Measurements from ENCODE around the gene BANK1.
A peak's percentile ranks its signal among the peaks of the same experiment; 100 is the strongest.

BANK1 gene

GRCh38 chr4:101960431-101960830 lies 169.9 kb downstream of the BANK1 start:
- DNase-seq (ENCODE audit: low spot score): no peak

GRCh38 chr4:101961144-101961543 lies 170.6 kb downstream of the BANK1 start:
- no peak for DNase-seq (ENCODE audit: low spot score)

DNA sequence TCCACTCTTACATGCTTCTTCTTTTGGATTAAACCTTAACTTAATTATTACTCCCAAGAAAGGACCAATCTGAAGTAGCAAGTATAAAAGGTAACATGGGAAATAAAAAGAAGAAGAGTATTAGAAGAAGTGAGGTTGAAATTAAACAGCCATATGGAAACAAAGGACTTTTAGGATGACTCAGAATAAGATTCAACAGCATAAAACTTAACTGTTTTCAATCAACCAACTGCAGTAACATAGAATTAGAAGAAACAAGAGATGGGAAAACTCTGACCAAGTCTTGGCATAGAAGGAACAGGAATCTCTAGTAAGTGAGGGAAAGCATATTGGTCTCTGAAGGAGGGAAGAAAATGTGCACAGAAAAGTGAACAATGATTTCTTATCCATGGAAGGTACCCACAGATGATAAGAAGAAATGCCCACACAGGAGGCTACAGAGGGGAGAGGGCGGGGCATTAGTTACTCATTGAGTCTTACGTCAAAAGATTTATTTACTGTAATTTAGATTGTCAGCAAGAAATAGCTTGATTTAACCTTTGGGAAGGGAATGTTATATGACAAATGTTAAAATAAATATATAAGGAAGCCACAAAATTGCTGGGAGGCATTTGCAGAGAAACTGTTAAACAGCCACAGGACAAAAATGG lies 177.3 kb downstream of the BANK1 start:
- DNase-seq (ENCODE audit: low spot score): no peak

DNA sequence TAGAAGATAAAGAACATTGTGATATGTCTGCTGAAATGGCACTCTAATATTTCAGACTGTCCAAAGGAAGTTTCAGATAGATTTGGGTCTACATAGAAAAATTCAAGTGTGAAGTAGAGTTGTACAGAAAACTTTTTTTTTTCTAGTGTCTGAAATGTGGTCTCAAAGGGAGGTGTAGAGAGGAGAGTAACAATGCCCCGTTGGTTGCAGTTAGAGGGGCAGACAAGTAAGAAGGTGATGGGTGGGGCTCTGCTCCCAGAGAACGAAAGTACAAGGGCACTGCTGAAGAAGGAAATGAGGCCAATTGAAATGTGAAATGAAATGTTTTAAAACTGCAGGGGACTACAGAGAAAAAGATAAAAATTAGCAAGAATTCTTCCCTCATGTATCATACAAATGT lies 177.8 kb downstream of the BANK1 start:
- DNase-seq (ENCODE audit: low spot score): no peak

DNA sequence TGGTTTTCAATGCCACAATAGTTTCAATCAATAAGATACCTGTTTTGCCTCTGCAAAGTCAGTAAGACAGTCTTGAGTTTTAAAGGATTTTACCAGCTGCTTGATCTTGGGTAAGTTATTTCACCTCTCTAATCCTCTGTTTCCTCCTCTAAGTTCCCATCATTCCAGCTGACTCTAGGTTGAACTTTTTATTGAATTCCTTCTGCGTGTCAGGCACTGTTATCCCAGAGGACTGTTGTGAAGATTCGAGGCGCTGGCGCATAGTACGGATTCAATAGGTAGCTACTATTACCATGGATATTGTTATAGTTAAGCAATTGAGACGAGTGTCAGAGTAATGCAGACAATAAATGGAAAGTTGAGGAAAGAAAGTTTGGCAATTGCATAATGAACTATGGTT lies 179.4 kb downstream of the BANK1 start:
- DNase-seq (ENCODE audit: low spot score): no peak

DNA sequence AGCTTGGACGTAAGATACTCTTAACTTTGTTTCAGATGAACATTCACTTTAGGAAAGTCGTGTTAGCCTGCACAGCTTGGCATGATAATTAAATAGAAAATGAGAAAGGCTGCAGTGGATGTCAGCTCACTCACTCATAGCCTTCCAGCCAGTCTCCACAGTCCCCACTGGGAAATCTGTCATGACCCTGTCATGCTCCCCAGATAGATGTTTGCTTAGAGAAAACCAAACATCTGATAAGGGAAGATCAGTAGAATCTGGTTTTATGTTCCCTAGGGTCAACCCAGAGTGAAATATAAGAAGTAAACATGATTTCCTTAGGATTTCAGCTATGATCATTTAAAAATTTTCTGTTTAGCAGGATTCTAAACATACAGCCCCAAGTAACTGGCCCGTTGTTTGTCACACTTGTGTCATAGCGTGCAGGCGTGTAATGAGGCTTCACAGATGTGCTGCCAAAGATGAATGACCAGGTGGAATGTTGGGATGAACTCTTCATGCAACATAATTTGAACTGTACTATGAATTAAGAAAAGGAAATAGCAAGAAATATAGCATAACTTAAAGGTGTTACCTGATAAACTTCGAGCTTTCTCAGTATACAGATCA lies 180.1 kb downstream of the BANK1 start:
- no peak for DNase-seq (ENCODE audit: low spot score)

- DNase-seq (ENCODE audit: low spot score): no peak
These were observed 182.3 kb downstream of the BANK1 start for GRCh38 chr4:101972791-101973190.

DNA sequence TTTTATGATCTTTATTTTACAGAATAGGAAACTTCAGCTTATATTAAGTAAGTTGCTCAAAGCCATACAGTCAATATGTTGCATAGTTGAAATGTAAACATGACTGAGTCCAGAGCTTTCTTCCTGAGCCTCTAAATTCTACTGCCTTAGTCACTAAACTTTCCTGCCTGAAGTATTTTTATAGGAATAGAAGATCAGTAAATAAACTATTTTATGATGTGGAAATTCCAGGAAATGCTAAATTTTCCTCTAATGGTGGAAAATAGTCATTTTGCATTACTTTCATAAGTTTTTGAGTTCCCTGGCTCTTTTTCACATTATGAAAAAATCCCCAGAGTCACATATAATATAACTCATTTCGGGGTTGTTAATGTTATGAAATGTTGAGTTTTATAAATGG lies 182.8 kb downstream of the BANK1 start:
- no peak for DNase-seq (ENCODE audit: low spot score)

- peak; percentile 29 for DNase-seq (ENCODE audit: low spot score)
These were observed 186.5 kb downstream of the BANK1 start for GRCh38 chr4:101977076-101977475.

GRCh38 chr4:101981756-101982155 lies 191.2 kb downstream of the BANK1 start:
- DNase-seq (ENCODE audit: low spot score): no peak

DNA sequence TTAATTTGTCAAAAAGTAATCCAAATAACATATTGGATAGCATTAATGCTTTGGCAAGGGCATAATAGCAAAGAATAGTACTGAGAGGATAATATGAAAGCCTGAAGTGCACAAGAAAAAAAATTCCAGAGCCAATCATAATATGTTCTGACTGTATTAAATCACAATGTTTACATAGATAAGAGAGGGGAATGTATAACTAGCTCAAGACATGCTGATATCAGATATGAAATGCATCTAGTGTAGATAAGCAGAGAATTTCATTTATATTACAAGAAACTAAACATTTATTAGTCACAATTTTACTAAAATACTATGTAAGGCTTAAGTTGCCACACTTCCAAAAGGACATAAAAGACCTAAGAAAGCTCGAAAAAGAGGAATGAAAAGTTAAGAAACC lies 193.3 kb downstream of the BANK1 start:
- no peak for DNase-seq (ENCODE audit: low spot score)

DNA sequence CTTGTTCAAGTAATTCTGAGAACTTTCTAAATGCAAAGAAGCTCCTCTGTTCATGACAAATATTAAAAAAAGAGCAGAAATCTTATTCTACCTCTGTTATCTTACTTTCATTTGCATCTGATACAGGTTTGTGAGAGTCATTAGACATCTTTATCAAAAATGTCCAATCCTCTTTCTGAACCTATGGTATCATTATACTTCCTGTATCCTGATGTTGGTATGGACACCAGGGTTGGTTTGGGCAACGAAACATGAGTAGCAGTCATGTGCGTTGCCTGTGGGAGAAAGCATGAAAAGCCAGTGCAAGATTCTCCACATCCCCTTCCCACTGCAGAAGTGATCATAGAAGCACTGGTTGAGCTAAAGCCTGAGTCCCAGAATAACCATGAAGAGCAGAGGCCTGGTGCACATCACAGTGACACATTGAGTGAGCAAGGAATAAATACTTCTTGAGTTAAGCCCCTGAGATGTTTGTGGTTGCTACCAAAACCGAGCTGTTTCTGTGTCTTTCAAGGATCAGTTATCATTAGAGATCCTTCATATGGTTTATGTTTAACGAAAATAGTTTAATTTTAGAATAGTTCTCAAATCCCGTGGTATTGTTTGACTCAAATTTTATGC lies 197.2 kb downstream of the BANK1 start:
- DNase-seq (ENCODE audit: low spot score): no peak

DNA sequence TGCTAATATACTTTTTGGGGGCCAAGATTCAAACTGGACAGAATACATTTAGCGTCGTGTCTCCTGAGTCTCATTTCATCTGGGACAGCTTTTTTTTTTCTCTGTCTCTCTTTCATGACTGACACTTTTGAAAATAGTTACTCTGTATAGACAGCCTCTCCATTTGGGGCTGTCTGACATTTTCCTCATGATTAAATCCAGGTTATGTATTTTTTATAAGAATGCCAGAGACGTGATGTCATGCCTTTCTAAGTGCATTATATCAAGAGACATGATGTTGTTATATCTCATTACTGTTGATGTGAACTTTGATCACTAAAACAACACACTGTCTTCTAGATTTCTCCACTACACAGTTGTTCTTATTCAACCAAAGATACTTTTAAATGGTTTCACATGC lies 199.0 kb downstream of the BANK1 start:
- DNase-seq (ENCODE audit: low spot score): no peak

- no peak for DNase-seq (ENCODE audit: low spot score)
These were observed 201.9 kb downstream of the BANK1 start for GRCh38 chr4:101992446-101992845.

GRCh38 chr4:101993002-101993841 lies 202.7 kb downstream of the BANK1 start:
- DNase-seq (ENCODE audit: low spot score): no peak

DNA sequence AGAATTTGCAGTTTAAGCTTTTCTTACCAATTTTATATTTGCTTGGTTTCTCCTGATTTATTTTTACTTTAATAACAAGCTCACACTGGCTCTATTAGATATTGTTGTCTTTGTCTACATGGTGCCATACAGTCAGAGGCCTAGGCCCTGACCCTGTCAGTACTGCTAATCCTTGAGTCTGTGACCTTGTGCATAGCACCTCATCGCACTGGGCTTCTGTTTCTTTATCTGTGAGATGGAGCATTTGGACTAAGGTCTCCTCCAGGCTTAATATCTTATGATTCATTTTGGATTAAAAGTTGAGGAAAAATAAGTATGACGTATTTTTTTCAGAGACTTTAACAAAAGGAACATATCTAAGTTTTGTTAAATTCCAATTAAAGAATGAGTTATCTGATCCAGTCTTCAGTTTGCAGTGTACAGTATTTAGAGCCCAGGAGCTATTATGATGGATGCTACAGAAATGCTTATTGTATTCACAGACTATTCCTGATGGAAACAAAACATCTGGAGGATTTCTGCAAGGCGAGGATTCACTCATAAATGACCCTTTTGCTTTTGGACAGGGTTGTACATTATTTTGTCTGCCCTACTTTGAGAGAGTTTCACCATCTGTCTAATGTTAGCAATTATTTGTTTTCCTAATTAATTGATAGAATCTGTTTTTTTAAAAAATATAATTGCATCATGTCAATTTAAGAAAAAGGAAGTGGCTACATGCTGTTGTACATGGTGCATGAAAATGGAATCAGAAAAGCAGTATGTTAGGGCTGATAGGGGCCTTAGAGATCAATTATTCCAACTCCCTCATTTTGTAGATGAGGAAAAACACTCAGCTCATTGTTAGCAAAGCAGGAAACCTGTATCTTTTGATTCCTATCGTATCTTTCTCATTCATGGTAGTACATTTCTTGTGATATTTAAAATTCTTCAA lies 203.6 kb downstream of the BANK1 start:
- DNase-seq (ENCODE audit: low spot score): no peak

DNA sequence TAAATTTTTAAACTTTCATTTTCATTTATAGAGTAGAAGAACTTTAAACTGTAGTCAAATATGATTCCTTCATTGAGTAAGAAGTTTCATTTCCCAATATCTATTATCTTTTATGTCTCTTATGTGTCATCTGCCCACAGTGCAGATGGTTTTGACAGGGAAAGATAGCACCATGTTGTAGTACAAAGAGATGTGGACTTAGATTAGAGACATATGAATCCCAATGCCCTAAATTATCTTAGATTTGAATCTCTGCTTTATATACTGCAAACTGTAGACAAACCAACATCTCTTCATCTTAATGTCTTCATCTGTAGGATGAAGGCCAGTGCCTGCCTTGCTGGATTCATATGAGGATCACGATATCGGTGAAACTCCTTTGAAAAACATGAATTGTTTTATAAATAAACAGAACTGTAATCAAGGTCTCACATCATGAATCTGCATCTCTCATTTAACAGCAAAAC lies 217.5 kb downstream of the BANK1 start:
- DNase-seq (ENCODE audit: low spot score): no peak

DNA sequence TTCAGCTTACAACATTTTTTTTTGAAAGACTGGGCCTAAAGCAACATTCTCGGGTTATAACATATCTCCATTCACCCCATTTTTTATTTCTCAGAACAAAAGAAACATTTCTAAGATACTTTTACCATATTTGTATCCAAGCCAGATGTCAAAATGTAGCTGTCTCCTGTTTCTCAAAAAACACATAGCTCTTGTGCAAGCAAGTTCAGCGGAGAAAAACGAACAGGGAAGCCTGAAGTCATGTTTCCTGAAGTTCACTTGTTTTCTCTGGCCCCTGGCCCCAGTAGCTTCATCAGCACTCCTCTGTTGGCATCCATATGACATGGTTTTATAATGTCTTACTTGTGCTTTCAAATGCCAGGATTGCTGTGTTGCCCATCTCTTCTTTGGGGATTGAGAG lies 218.2 kb downstream of the BANK1 start:
- no peak for DNase-seq (ENCODE audit: low spot score)

- DNase-seq (ENCODE audit: low spot score): no peak
These were observed 231.8 kb downstream of the BANK1 start for GRCh38 chr4:102022343-102022742.

GRCh38 chr4:102027961-102028360 lies 237.4 kb downstream of the BANK1 start:
- DNase-seq (ENCODE audit: low spot score): no peak

GRCh38 chr4:102031406-102031805 lies 240.9 kb downstream of the BANK1 start:
- DNase-seq (ENCODE audit: low spot score): no peak

DNA sequence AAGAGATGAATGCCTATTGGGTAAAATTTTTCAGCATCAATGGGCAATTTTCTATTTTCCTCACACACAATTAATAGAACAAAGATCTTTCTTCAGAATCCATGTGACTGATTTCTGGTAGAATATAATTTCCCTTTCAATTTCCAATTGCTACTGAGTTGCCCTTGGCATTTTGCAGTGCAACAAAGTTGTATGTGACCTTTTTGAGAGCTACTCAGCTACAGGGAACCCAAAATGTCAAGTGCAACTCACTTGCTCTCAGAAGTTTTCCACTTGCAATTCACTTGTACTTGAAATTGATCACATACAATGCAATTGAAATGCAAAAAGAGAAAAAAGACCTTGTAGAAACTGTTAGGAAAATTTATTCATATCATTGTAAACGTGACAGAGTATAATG lies 245.5 kb downstream of the BANK1 start:
- DNase-seq (ENCODE audit: low spot score): no peak

Measured in AG08396 (cell line).